DMS53 treated with DMSO at 0.1 percent for 48 hours (cell line): ENCODE measurements around the gene FASN.

Experiments
- DNase-seq: peaks from one replicate; lab custom pipeline; 2025; ENCODE audit not compliant: unreplicated experiment; lab: John Stamatoyannopoulos, UW

The FASN gene

GRCh38 chr17:82118168-82118814 is 20.3 kb upstream of the FASN start:
- no peak for DNase-seq

GRCh38 chr17:82117139-82118090 is 19.4 kb upstream of the FASN start:
- no peak for DNase-seq

DNA sequence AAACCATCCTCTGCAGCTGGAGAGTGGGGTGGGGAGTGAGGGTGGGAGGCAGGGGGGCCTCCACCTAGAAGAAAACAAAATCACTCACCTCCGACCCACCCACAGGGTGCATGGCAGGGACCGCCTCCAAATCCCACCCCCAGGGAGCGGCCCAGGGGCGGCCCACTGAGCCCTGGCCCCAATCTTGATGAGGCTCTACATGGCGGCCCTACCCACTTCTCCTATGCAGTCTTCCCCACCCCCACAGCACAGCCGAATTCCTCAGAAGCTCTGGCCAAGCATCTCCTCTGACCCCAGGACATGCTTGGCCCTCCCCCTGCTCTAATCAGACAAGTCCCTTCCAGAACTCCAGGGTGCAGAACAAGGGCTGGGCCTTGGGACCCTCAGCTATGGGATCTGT is 18.2 kb upstream of the FASN start:
- DNase-seq = no peak

GRCh38 chr17:82114872-82115271 is 16.8 kb upstream of the FASN start:
- DNase-seq = no peak

DNA sequence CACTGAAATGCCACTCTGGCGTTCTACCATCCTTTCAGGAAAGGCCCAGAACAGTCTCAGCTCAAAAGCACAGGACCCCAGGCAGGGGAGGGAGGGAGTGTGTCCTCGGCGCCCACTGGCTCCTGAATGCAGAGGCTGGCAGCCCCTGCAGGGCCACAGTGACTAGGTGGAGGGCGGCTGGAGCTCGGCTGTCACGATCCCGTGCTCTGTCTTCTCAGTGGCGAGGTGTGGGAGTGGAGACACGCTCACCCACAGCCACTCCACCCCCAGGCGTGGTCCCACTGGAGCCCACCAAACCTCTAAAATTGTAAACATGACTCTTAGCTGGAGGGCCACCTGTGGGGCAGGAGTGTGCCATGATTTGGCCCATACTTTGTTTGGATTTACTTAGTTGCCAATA is 16.4 kb upstream of the FASN start:
- DNase-seq = no peak

- no peak for DNase-seq
Measured at GRCh38 chr17:82113941-82114340, 15.9 kb upstream of the FASN start.

DNA sequence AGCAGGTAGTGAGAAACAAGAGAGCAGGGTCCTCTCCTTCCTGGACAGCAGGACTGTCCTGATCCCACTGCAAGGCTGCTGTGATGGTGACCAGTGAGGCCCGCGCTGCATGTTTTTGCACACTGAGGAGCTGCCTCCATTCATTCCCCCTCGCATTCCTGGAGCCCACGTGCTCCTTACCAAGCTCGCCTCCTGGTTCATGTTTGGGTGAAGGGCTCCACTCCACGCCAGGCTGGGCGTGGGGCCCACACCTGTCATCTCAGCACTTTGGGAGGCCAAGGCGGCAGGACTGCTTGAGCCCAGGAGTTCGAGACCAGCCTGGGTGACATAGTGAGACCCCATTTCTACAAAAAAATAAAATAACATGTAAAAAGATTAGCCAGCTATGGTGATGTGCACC is 15.4 kb upstream of the FASN start:
- DNase-seq = no peak

GRCh38 chr17:82112914-82113311 is 14.9 kb upstream of the FASN start:
- DNase-seq = no peak

- no peak for DNase-seq
Measured at GRCh38 chr17:82112181-82112913, 14.3 kb upstream of the FASN start.

GRCh38 chr17:82110298-82110697 is 12.3 kb upstream of the FASN start:
- peak; percentile 49 for DNase-seq

GRCh38 chr17:82108961-82109475 is 11.0 kb upstream of the FASN start:
- DNase-seq = no peak

GRCh38 chr17:82108496-82108945 is 10.5 kb upstream of the FASN start:
- no peak for DNase-seq

GRCh38 chr17:82108038-82108437 is 10.0 kb upstream of the FASN start:
- DNase-seq = no peak

DNA sequence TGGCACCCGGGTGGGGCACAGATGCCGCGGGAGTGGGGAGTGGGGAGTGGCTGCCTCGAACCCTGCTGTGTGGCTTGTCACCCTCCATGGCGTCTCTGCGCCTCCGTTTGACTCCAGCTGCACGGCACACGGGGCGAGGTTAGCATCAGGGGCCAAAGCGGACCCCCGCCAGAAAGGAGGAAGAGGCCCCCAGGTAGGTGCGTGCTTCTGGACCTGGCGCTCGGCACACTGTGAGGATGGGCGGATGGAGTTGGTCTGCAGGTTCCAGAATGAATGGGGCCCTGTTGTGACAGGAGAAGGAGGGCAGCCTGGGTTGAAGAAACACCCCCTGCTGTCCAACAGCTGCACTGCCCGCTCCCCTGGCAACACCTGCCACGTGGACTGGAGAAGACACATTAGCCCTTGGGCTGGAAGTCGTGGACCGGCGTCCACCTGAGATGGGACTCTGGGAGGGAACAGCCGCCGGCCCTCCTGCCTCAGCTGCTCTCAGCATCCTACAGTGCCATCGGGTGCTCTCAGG is 9.4 kb upstream of the FASN start:
- no peak for DNase-seq

DNA sequence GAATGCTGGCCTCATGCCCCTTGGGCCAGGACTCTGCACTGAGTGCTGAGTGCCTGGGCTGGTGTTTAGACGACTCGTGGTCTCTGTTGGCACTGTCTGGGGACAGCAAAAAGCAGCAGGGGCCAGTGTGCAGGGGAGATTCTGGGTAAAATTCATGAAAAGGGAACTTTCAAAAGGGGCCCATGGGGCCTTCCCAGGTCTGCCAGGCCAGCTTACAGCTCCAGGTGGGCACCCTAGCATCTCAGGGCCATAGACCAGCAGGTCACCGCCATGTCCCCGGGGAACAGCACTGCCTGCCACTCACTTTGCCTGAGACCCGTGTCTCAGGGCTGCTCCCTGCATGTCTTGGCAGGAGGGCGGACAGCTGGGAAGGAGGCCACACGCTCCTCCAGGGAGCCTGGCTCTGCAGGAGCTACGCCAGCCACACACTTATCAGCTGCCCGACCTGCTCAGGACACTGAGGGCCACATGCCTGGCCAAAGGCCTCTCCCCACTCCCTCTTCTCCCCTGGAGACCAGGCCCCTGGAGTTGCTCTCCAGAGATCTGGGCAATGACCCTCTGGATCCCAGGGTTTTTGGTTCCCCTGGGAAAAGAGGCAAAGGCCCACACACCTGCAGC is 8.8 kb upstream of the FASN start:
- no peak for DNase-seq

DNA sequence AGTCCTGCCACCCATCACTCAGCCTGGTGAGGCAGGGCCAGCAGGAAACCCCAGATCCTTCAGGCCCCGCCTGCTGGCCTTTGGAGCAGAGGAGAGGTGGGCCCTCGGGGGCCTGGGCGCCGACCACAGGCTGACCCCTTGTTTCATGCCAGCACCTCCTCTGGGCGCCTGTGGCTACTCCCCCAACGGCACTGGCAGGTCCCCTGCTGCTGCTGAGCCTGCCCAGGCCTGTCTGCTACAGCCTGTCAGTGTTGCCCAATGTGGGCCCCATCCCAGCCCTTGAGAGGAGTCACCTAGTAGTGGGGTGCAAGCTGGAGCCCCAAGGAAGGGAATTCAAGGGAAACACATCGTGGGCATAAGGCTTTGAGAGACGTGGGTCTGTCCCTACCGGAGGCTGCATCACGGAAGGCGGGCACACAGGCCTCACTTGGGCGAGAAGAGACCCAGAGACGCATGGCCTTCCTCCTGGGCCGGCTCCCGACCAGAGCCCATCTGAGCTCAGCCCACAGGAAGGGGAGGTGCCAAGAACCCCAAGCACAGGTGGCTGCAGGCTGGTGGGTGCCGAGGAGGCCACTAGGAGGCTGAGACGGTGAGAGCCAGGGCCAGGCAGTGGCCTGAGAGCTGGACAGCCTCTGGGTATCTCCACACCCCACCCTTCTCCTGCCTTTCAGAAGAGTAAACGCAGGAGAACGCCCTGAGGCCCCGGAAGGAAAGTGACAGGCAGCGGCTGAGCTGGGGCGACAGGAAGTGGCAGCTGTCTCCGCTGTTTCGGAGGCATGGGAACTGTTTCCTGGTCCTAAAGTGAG is 8.0 kb upstream of the FASN start:
- peak; percentile 83 for DNase-seq

DNA sequence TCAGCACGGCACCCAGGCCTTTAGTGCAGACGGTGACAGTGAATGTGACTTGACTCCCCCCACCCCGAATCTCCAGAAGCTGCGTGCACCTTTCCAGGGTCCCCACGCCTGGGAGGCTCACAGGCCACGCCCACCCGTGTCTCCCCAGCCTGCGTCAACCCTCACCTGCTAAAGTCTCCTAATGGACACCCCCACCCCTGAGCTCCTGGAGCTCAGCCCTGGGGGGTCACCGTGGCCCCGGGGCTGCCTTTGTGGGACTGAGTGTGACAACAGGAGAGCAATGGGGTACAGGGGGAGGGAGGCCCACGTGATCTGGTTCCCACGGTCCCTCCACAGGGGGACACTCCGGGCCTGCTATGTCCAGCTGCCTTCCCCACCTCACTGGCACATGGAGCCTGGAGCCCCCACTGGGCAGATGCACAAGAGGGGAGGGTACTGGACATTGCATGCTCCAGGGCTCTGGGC is 7.4 kb upstream of the FASN start:
- DNase-seq = no peak

GRCh38 chr17:82104797-82105416 is 6.9 kb upstream of the FASN start:
- DNase-seq = no peak
